ENCODE measurements around the gene OR10V1. TPM values are rescaled to one million over a fixed set of nuclear protein-coding genes. Genes with fewer than 3 reads are reported as not detected.

OR10V1 gene
- total RNA-seq, 1 donor from 2014 or later: not detected

DNA sequence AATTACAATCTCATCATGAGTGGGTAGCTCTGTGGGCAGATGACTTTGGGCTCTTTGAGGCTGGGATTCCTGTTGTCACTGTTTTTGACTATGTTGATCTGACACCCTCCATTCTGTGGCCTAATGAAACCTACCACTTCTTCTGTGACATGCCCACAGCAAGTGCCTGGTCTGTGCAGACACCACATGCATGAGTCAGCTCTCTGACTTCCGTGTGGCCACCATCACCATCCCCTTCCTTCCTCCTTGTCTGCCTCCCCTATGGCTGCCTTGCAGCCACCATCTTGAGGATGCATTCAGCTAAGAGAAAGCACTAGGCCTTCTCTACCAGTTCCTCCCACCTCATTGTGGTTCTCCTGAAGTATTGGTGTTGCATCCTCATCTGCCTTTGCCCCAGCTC is 15.3 kb upstream of the OR10V1 start:
- Mint-ChIP-seq H3K4me1 (ENCODE audit: low read depth, unreplicated experiment) (no peaks in the 10 kb centered on the region), H3K27ac (ENCODE audit: unreplicated experiment) (no peak overlapping the region), H3K4me3 (ENCODE audit: unreplicated experiment) (no peak overlapping the region), H3K9me3 (ENCODE audit: unreplicated experiment) (no peaks in the 10 kb centered on the region), H3K27me3 (ENCODE audit: unreplicated experiment) (no peaks in the 10 kb centered on the region), H3K36me3 (ENCODE audit: unreplicated experiment) (no peaks in the 10 kb centered on the region)
- no peak for TF ChIP-seq CTCF (IDR thresholded peaks at IDR 0.05; ENCODE audit: partially characterized antibody, unreplicated experiment)
- no peak for DNase-seq

GRCh38 chr11:59728154-59728553 is 14.5 kb upstream of the OR10V1 start:
- no peak overlapping the region for H3K4me3 Mint-ChIP-seq (ENCODE audit: unreplicated experiment)
- no peak overlapping the region for H3K27ac Mint-ChIP-seq (ENCODE audit: unreplicated experiment)
- no peaks in the 10 kb centered on the region for H3K9me3 Mint-ChIP-seq (ENCODE audit: unreplicated experiment)
- no peak for TF ChIP-seq CTCF (IDR thresholded peaks at IDR 0.05; ENCODE audit: partially characterized antibody, unreplicated experiment)
- H3K27me3 Mint-ChIP-seq (ENCODE audit: unreplicated experiment): no peaks in the 10 kb centered on the region
- no peaks in the 10 kb centered on the region for H3K36me3 Mint-ChIP-seq (ENCODE audit: unreplicated experiment)
- H3K4me1 Mint-ChIP-seq (ENCODE audit: low read depth, unreplicated experiment): no peaks in the 10 kb centered on the region
- DNase-seq: no peak

- DNase-seq: no peak
- Mint-ChIP-seq H3K27me3 (ENCODE audit: unreplicated experiment) (no peaks in the 10 kb centered on the region), H3K27ac (ENCODE audit: unreplicated experiment) (no peak overlapping the region), H3K36me3 (ENCODE audit: unreplicated experiment) (no peaks in the 10 kb centered on the region), H3K4me3 (ENCODE audit: unreplicated experiment) (no peak overlapping the region), H3K9me3 (ENCODE audit: unreplicated experiment) (no peaks in the 10 kb centered on the region), H3K4me1 (ENCODE audit: low read depth, unreplicated experiment) (no peaks in the 10 kb centered on the region)
- no peak for TF ChIP-seq CTCF (IDR thresholded peaks at IDR 0.05; ENCODE audit: partially characterized antibody, unreplicated experiment)
Measured at GRCh38 chr11:59727426-59727825, 13.8 kb upstream of the OR10V1 start.

DNA sequence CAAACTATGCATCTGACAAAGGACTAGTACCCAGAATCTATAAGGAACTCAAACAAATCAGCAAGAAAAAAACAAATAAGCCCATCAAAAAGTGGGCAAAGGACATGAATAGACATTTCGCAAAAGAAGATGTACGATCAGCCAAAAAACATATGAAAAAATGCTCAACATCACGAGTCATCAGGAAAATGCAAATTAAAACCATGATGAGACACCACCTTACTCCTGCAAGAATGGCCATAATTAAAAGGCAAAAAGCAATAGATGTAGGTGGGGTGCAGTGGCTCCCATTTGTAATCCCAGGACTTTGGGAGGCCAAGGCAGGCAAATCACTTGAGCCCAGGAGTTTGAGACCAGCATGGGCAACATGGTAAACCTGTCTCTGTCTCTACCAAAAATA is 10.4 kb upstream of the OR10V1 start:
- Mint-ChIP-seq H3K27me3 (ENCODE audit: unreplicated experiment) (no peaks in the 10 kb centered on the region), H3K27ac (ENCODE audit: unreplicated experiment) (no peak overlapping the region), H3K4me1 (ENCODE audit: low read depth, unreplicated experiment) (no peaks in the 10 kb centered on the region), H3K36me3 (ENCODE audit: unreplicated experiment) (no peaks in the 10 kb centered on the region), H3K4me3 (ENCODE audit: unreplicated experiment) (no peak overlapping the region), H3K9me3 (ENCODE audit: unreplicated experiment) (no peaks in the 10 kb centered on the region)
- no peak for TF ChIP-seq CTCF (IDR thresholded peaks at IDR 0.05; ENCODE audit: partially characterized antibody, unreplicated experiment)
- no peak for DNase-seq

- Mint-ChIP-seq H3K4me3 (ENCODE audit: unreplicated experiment) (no peak overlapping the region), H3K9me3 (ENCODE audit: unreplicated experiment) (peaks cover 2% of the 10 kb centered on the region), H3K27ac (ENCODE audit: unreplicated experiment) (no peak overlapping the region), H3K36me3 (ENCODE audit: unreplicated experiment) (no peaks in the 10 kb centered on the region), H3K27me3 (ENCODE audit: unreplicated experiment) (no peaks in the 10 kb centered on the region), H3K4me1 (ENCODE audit: low read depth, unreplicated experiment) (no peaks in the 10 kb centered on the region)
- TF ChIP-seq CTCF (IDR thresholded peaks at IDR 0.05; ENCODE audit: partially characterized antibody, unreplicated experiment): no peak
- no peak for DNase-seq
Measured at GRCh38 chr11:59719556-59719955, 5.9 kb upstream of the OR10V1 start.
